HG03460 (cell line): ENCODE data around the gene PCCB.
"Not testable (repeated sequence)": the region's sequence is repeated elsewhere in the genome, so short reads cannot be mapped to it uniquely, and the experiment has no call there.

Source experiments
- ATAC-seq: cut with Tn5 transposase; IDR thresholded peaks from one replicate; pipeline ENCODE4 v1.9.1; 2021; ENCODE audit not compliant: unreplicated experiment

Gene PCCB

GRCh38 chr3:136261826-136262225 lies 11.7 kb downstream of the PCCB start:
- ATAC-seq, result no peak

GRCh38 chr3:136262559-136262958 lies 12.4 kb downstream of the PCCB start:
- ATAC-seq, result no peak

GRCh38 chr3:136263251-136263650 lies 13.1 kb downstream of the PCCB start:
- no peak for ATAC-seq

GRCh38 chr3:136266468-136267125 lies 16.5 kb downstream of the PCCB start:
- not testable (repeated sequence) for ATAC-seq

- ATAC-seq, result no peak
Measured at GRCh38 chr3:136267235-136267634, 17.1 kb downstream of the PCCB start.

GRCh38 chr3:136270179-136270578 lies 20.0 kb downstream of the PCCB start:
- no peak for ATAC-seq

GRCh38 chr3:136271626-136272025 lies 21.5 kb downstream of the PCCB start:
- ATAC-seq, result not testable (repeated sequence)

GRCh38 chr3:136276049-136276755 lies 26.1 kb downstream of the PCCB start:
- no peak for ATAC-seq

GRCh38 chr3:136277115-136277514 lies 27.0 kb downstream of the PCCB start:
- no peak for ATAC-seq

GRCh38 chr3:136277634-136278033 lies 27.5 kb downstream of the PCCB start:
- ATAC-seq, result no peak

GRCh38 chr3:136279092-136279491 lies 29.0 kb downstream of the PCCB start:
- no peak for ATAC-seq

GRCh38 chr3:136280961-136281360 lies 30.8 kb downstream of the PCCB start:
- no peak for ATAC-seq

- ATAC-seq, result no peak
Measured at GRCh38 chr3:136281966-136282520, 31.9 kb downstream of the PCCB start.

GRCh38 chr3:136283627-136284026 lies 33.5 kb downstream of the PCCB start:
- no peak for ATAC-seq

- ATAC-seq, result no peak
Measured at GRCh38 chr3:136291302-136291701, 41.2 kb downstream of the PCCB start.

- no peak for ATAC-seq
Measured at GRCh38 chr3:136292500-136292899, 42.4 kb downstream of the PCCB start.

GRCh38 chr3:136293279-136293678 lies 43.1 kb downstream of the PCCB start:
- no peak for ATAC-seq

GRCh38 chr3:136294176-136294575 lies 44.0 kb downstream of the PCCB start:
- ATAC-seq, result no peak

GRCh38 chr3:136296960-136297359 lies 46.8 kb downstream of the PCCB start:
- ATAC-seq, result no peak

- ATAC-seq, result no peak
Measured at GRCh38 chr3:136297826-136298225, 47.7 kb downstream of the PCCB start.

GRCh38 chr3:136300444-136300843 lies 50.3 kb downstream of the PCCB start:
- no peak for ATAC-seq

GRCh38 chr3:136305879-136306278 lies 55.7 kb downstream of the PCCB start:
- no peak for ATAC-seq
